Endothelial cell of umbilical vein (primary cell): ENCODE measurements around the gene LRRC10B.

Experiments used
- CTCF ChIP-seq, 2 donors: IDR thresholded peaks; 1 replicate in 1 of 2; 2 replicates in 1 of 2; pipeline ENCODE4 v1.5.1; 2011; ENCODE audit warnings: low read length in 2 of 2, mild to moderate bottlenecking in 2 of 2, moderate library complexity in 2 of 2, control low read depth in 1 of 2, inconsistent platforms in 1 of 2, low read depth in 1 of 2; ENCODE audit not compliant: insufficient read depth in 1 of 2; ENCODE audit errors: extremely low read depth in 1 of 2
- POLR2A ChIP-seq: IDR thresholded peaks from 2 replicates; pipeline ENCODE4 v1.6.1; 2012; ENCODE audit warnings: low read depth, mild to moderate bottlenecking, control low read depth, low read length

GRCh38 chr11:61531044-61531443, 22.5 kb downstream of the LRRC10B start:
- no peak for TF ChIP-seq POLR2A
- TF ChIP-seq CTCF (IDR thresholded peaks at IDR 0.05; ENCODE audit: extremely low read depth in 1 of 2, insufficient read depth in 1 of 2, low read depth in 1 of 2, low read length in 2 of 2) = no peak
